K562 (cell line): ENCODE measurements around the gene RSPH10B. TPM values are rescaled to one million over a fixed set of nuclear protein-coding genes. Genes with fewer than 3 reads are reported as not detected.

Source experiments
- BCLAF1 ChIP-seq, 2 experiments: fragments of 450-650 bp in 1 of 2; IDR thresholded peaks; 2 replicates each; pipeline ENCODE4 v1.6.1; 2011 to 2017; ENCODE audit warnings: low read depth in 2 of 2, antibody characterized with exemption in 1 of 2, borderline replicate concordance in 1 of 2, low read length in 1 of 2, mild to moderate bottlenecking in 1 of 2, mixed read lengths in 1 of 2; ENCODE audit not compliant: control insufficient read depth in 1 of 2
- ETV6 ChIP-seq, 3 experiments: fragments of 150-350 bp in 1 of 3; sonication (generic) in 1 of 3; formaldehyde crosslinking in 1 of 3; IDR thresholded peaks; 2 replicates each; pipeline versions ENCODE4 v1.6.1 to v1.8.0; 2014 to 2022; ENCODE audit warnings: borderline replicate concordance in 2 of 3, low read depth in 2 of 3, antibody characterized with exemption in 1 of 3, low read length in 1 of 3, mild to moderate bottlenecking in 1 of 3, missing genetic modification reagents in 1 of 3
- GABPB2 ChIP-seq: fragments of 250-450 bp; sonication (Bioruptor Pico); conservative IDR thresholded peaks from 2 replicates; pipeline ENCODE4 v1.5.1; 2021; ENCODE audit warnings: mild to moderate bottlenecking
- RBFOX2 ChIP-seq: fragments of 200-400 bp; formaldehyde crosslinking; IDR thresholded peaks from 2 replicates; pipeline ENCODE4 v1.6.1; 2017; ENCODE audit warnings: low read depth, mild to moderate bottlenecking, low read length, moderate library complexity
- SRSF9 ChIP-seq: fragments of 200-400 bp; formaldehyde crosslinking; IDR thresholded peaks from 2 replicates; pipeline ENCODE4 v1.6.1; 2017; ENCODE audit warnings: low read depth, low read length, borderline replicate concordance
- STAT5B ChIP-seq: fragments of 250-450 bp; sonication (Bioruptor Pico); IDR thresholded peaks from 2 replicates; pipeline ENCODE4 v1.8.0; 2021; ENCODE audit warnings: mild to moderate bottlenecking, inconsistent platforms
- ZKSCAN1 ChIP-seq: fragments of 150-350 bp; IDR thresholded peaks from 2 replicates; pipeline ENCODE4 v1.6.1; 2016; ENCODE audit warnings: low read depth, low read length
- ZNF175 ChIP-seq: fragments of 200-800 bp; sonication (Bioruptor generic); IDR thresholded peaks from 2 replicates; pipeline ENCODE4 v1.6.1; 2016; ENCODE audit warnings: low read depth, mild to moderate bottlenecking, missing genetic modification characterization, missing compliant biosample characterization
- ZNF311 ChIP-seq: fragments of 250-450 bp; sonication (Bioruptor Pico); IDR thresholded peaks from 2 replicates; pipeline ENCODE4 v1.4.0; 2020; ENCODE audit warnings: mild to moderate bottlenecking, moderate library complexity
- polyA plus RNA-seq, 8 experiments: library from polyadenylated mRNA; depleted of rRNA in 4 of 8; stranded (reverse) in 5 of 8; unstranded in 3 of 8; fragments of >200 nt; fragmentation: Nextera tagmentation in 2 of 8; fragmentation: Illumina TruSeq in 1 of 8; extraction: Ambion mirVana in 2 of 8; extraction: Trizol in 1 of 8; gene quantifications; 2 replicates each; pipeline versions ENCODE4 v1.2.1 to v1.2.3, GENCODE V29; 2011 to 2014; ENCODE audit warnings: inconsistent platforms in 1 of 8, missing spikeins in 1 of 8
- total RNA-seq, 7 experiments: library from RNA; depleted of rRNA in 6 of 7; stranded (reverse); fragments of >200 nt in 6 of 7; fragmentation: Illumina TruSeq in 2 of 7; extraction: Trizol in 2 of 7; gene quantifications; 2 replicates each; pipeline versions ENCODE4 v1.2.1 to v1.2.3, GENCODE V29; 2011 to 2021; ENCODE audit warnings: low replicate concordance in 1 of 7
- TF ChIP-seq, protein P1 (sequence below), 2 experiments: fragments of 450-650 bp; formaldehyde crosslinking in 1 of 2; IDR thresholded peaks; 2 replicates each; pipeline versions ENCODE4 v1.4.0 to v1.6.1; 2014 to 2020; ENCODE audit warnings: mild to moderate bottlenecking in 2 of 2, borderline replicate concordance in 1 of 2, low read depth in 1 of 2
- TF ChIP-seq, protein P2 (sequence below), 3 experiments: IDR thresholded peaks in 2 of 3; conservative IDR thresholded peaks in 1 of 3; 2 replicates each; pipeline ENCODE4 v1.5.1; 2011 to 2012; ENCODE audit warnings: low read length in 3 of 3, mild to moderate bottlenecking in 3 of 3, control low read depth in 2 of 3, improper control_type of control experiment in 1 of 3, inconsistent platforms in 1 of 3, low read depth in 1 of 3, mixed read lengths in 1 of 3, moderate library complexity in 1 of 3; ENCODE audit not compliant: insufficient read depth in 2 of 3

RSPH10B gene
- total and polyA plus RNA-seq, 9 of the 15 experiments (the other 6 are each of a cell fraction or from before 2014, with no cell fraction given): 0.01 to 0.09 TPM; not detected in 7

GRCh38 chr7:6015917-6016652, 45.6 kb upstream of the RSPH10B start (continued):
- no peak for TF ChIP-seq STAT5B
- TF ChIP-seq RBFOX2: peak; percentile 42; the same call in 1 of the 2 replicates
- TF ChIP-seq BCLAF1 (IDR thresholded peaks at IDR 0.05; ENCODE audit: borderline replicate concordance in 1 of 2, control insufficient read depth in 1 of 2, low read depth in 2 of 2, low read length in 1 of 2): no peak
- TF ChIP-seq ZKSCAN1: no peak
- TF ChIP-seq ZNF311 (CRISPR knock-in tag): 0 out of 2 replicates have a peak, but pooled peaks have one; percentile 9
- TF ChIP-seq GABPB2 (CRISPR knock-in tag): no peak
- no peak for TF ChIP-seq SRSF9
- TF ChIP-seq, protein P1, sequence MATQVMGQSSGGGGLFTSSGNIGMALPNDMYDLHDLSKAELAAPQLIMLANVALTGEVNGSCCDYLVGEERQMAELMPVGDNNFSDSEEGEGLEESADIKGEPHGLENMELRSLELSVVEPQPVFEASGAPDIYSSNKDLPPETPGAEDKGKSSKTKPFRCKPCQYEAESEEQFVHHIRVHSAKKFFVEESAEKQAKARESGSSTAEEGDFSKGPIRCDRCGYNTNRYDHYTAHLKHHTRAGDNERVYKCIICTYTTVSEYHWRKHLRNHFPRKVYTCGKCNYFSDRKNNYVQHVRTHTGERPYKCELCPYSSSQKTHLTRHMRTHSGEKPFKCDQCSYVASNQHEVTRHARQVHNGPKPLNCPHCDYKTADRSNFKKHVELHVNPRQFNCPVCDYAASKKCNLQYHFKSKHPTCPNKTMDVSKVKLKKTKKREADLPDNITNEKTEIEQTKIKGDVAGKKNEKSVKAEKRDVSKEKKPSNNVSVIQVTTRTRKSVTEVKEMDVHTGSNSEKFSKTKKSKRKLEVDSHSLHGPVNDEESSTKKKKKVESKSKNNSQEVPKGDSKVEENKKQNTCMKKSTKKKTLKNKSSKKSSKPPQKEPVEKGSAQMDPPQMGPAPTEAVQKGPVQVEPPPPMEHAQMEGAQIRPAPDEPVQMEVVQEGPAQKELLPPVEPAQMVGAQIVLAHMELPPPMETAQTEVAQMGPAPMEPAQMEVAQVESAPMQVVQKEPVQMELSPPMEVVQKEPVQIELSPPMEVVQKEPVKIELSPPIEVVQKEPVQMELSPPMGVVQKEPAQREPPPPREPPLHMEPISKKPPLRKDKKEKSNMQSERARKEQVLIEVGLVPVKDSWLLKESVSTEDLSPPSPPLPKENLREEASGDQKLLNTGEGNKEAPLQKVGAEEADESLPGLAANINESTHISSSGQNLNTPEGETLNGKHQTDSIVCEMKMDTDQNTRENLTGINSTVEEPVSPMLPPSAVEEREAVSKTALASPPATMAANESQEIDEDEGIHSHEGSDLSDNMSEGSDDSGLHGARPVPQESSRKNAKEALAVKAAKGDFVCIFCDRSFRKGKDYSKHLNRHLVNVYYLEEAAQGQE (IDR thresholded peaks at IDR 0.05; ENCODE audit: borderline replicate concordance): no peak
- TF ChIP-seq, protein P1 (CRISPR knock-in tag; IDR thresholded peaks at IDR 0.05; ENCODE audit: low read depth): no peak
- peak; percentile 90 for TF ChIP-seq ZNF175 (CRISPR knock-in tag)
- TF ChIP-seq, protein P2, sequence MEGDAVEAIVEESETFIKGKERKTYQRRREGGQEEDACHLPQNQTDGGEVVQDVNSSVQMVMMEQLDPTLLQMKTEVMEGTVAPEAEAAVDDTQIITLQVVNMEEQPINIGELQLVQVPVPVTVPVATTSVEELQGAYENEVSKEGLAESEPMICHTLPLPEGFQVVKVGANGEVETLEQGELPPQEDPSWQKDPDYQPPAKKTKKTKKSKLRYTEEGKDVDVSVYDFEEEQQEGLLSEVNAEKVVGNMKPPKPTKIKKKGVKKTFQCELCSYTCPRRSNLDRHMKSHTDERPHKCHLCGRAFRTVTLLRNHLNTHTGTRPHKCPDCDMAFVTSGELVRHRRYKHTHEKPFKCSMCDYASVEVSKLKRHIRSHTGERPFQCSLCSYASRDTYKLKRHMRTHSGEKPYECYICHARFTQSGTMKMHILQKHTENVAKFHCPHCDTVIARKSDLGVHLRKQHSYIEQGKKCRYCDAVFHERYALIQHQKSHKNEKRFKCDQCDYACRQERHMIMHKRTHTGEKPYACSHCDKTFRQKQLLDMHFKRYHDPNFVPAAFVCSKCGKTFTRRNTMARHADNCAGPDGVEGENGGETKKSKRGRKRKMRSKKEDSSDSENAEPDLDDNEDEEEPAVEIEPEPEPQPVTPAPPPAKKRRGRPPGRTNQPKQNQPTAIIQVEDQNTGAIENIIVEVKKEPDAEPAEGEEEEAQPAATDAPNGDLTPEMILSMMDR (IDR thresholded peaks at IDR 0.05 in 2 of 3, conservative IDR thresholded peaks at IDR 0.05 in 1 of 3; ENCODE audit: insufficient read depth in 2 of 3, low read depth in 1 of 3, low read length in 3 of 3): no peak
- no peak for TF ChIP-seq ETV6 (IDR thresholded peaks at IDR 0.05; ENCODE audit: borderline replicate concordance in 1 of 2, low read depth in 2 of 2, low read length in 1 of 2)
- TF ChIP-seq ETV6 (CRISPR knock-in tag; IDR thresholded peaks at IDR 0.05; ENCODE audit: borderline replicate concordance): no peak
